Neutrophil (primary cell): ENCODE results near the gene ELMO1.
A peak's percentile ranks its signal among the peaks of the same experiment; 100 is the strongest.

Experiments used
- H3K27ac ChIP-seq: fragments of 200-600 bp; sonication (generic); 2 replicates; pipeline ENCODE4 v1.5.1; 2016; ENCODE audit warnings: mild to moderate bottlenecking, moderate library complexity
- H3K27me3 ChIP-seq: fragments of 200-600 bp; sonication (generic); 2 replicates; pipeline ENCODE4 v1.6.0; 2016; ENCODE audit warnings: mild to moderate bottlenecking
- H3K36me3 ChIP-seq: fragments of 200-600 bp; sonication (generic); 2 replicates; pipeline ENCODE4 v1.5.1; 2017
- H3K4me1 ChIP-seq, 2 experiments: fragments of 200-600 bp in 1 of 2; sonication (generic) in 1 of 2; 1 replicate in 1 of 2; 2 replicates in 1 of 2; pipeline versions ENCODE4 v1.5.1 to v1.6.1; 2013 to 2016; ENCODE audit warnings: low read depth in 1 of 2, low read length in 1 of 2, mild to moderate bottlenecking in 1 of 2, moderate library complexity in 1 of 2; ENCODE audit not compliant: control insufficient read depth in 1 of 2, insufficient read depth in 1 of 2
- H3K4me3 ChIP-seq, 2 experiments: fragments of 200-600 bp in 1 of 2; sonication (generic) in 1 of 2; 1 replicate in 1 of 2; 2 replicates in 1 of 2; pipeline ENCODE4 v1.5.1; 2013 to 2016; ENCODE audit warnings: low read depth in 1 of 2, low read length in 1 of 2, mild to moderate bottlenecking in 1 of 2, moderate library complexity in 1 of 2
- H3K9me3 ChIP-seq: fragments of 200-600 bp; sonication (generic); 2 replicates; pipeline ENCODE4 v1.5.1; 2016
- TF ChIP-seq, protein P1 (sequence below): fragments of 200-600 bp; sonication (generic); IDR thresholded peaks from 2 replicates; pipeline ENCODE4 v1.5.1; 2016; ENCODE audit warnings: antibody characterized with exemption

The ELMO1 gene

DNA sequence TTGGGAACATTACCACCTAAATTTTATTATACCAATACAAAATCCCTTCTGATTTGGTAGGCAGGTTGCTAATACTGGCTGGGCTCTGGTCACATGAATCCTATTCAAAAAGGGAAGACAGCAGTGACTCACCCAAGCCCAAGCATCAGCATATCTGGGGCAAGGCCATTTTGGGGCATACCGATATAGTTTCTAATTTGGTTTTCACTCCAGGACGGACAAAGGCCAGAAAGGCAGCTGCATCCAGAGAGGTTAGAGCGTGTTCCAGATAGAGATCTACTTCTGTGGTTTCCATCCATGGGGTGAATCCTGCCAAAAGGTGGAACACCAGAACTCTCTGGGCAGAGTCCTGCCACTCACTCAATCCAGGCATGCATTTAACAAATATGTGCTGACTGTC, 335.8 kb downstream of the ELMO1 start:
- Histone ChIP-seq H3K4me3 (no peak overlapping the region), H3K4me1 (peaks cover 9 to 17% of the 10 kb centered on the region in 2 experiments), H3K27me3 (no peaks in the 10 kb centered on the region), H3K9me3 (no peaks in the 10 kb centered on the region), H3K27ac (no peak overlapping the region), H3K36me3 (no peaks in the 10 kb centered on the region)
- TF ChIP-seq, protein P1, sequence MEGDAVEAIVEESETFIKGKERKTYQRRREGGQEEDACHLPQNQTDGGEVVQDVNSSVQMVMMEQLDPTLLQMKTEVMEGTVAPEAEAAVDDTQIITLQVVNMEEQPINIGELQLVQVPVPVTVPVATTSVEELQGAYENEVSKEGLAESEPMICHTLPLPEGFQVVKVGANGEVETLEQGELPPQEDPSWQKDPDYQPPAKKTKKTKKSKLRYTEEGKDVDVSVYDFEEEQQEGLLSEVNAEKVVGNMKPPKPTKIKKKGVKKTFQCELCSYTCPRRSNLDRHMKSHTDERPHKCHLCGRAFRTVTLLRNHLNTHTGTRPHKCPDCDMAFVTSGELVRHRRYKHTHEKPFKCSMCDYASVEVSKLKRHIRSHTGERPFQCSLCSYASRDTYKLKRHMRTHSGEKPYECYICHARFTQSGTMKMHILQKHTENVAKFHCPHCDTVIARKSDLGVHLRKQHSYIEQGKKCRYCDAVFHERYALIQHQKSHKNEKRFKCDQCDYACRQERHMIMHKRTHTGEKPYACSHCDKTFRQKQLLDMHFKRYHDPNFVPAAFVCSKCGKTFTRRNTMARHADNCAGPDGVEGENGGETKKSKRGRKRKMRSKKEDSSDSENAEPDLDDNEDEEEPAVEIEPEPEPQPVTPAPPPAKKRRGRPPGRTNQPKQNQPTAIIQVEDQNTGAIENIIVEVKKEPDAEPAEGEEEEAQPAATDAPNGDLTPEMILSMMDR = no peak

DNA sequence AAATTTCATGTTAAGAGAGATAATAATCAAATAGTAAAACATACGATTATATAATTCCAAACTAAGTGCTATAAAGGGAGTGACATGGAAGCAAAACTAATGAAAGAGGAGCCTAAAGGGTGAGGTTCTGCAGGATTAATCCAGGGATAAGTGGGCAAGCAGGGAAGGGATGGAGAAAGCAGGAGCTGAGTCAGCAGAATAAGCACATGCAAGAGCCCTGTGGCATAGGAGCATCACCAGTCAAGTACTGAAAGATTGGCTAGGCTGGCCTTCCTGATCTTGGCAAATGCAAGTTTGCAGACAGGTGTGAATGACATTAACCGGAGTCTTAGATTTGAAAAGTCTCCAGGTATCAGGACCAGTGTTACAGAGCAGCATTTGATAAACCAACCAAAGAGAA, 336.4 kb downstream of the ELMO1 start:
- Histone ChIP-seq H3K27ac (peak overlapping the region; percentile 3), H3K4me3 (no peak overlapping the region), H3K36me3 (no peaks in the 10 kb centered on the region), H3K27me3 (no peaks in the 10 kb centered on the region), H3K9me3 (no peaks in the 10 kb centered on the region), H3K4me1 (peaks cover 9 to 17% of the 10 kb centered on the region in 2 experiments)
- TF ChIP-seq, protein P1 = no peak

DNA sequence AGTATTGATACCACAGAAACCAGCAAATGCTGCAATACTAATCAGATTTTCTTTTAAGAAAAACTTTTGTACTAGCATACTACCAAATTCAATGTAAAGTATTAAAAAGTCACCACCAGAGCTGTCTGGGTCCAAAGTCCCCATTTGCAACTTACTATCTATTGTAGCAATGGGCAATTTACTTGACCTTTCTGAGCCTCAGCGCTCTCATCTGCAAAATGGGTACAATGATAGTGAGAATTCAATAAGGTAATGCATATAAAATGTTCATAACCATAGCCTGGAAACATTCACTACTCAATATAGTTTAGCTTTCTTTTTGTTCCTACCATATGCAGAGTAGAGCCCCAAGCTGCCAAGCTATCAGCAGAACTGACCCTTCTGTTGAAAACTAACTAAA, 337.2 kb downstream of the ELMO1 start:
- Histone ChIP-seq H3K27ac (peak overlapping the region; percentile 3), H3K4me1 (peaks cover 9 to 17% of the 10 kb centered on the region in 2 experiments), H3K9me3 (no peaks in the 10 kb centered on the region), H3K27me3 (no peaks in the 10 kb centered on the region), H3K36me3 (no peaks in the 10 kb centered on the region), H3K4me3 (no peak overlapping the region)
- TF ChIP-seq, protein P1 = no peak

DNA sequence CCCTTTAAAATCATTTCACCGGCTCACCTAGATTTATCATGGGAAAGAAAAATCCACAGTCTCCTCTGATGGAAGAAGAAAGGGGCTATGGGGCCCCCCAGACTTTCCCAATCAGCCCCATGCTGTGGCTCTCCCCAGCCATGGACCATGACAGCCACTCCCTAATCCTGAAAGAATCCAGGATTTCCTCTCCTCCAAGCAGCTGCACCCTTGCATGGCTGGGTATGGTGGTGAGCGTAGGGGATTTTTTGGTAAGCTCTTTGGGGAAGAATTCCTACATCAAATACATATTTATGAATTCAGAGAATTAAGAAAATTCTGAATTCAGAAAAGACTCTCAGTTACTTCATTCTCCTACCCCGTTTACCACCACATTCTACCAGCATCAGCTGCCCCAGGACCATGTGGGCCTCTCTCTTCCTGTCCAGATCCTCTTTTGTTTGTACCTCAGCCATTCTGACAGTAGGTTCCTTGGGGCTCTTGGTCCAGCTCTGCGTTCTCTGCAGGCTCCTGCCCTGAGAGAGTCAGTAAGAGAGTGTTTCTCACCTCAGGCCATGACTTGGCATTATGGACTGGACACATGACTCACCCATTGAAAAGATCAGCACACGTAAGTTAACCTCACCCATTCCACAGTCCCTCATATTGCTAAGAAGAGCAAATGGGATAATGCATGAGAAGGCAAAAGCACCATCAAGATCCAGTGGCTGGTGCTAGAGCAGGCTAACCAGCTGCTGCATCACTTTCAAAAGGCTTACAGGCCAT, 337.8 kb downstream of the ELMO1 start:
- H3K27me3 ChIP-seq = no peaks in the 10 kb centered on the region
- no peak overlapping the region for H3K4me3 ChIP-seq
- H3K4me1 ChIP-seq = peaks cover 9 to 17% of the 10 kb centered on the region in 2 experiments
- no peaks in the 10 kb centered on the region for H3K36me3 ChIP-seq
- H3K27ac ChIP-seq = no peak overlapping the region
- no peaks in the 10 kb centered on the region for H3K9me3 ChIP-seq
- TF ChIP-seq, protein P1 = no peak

DNA sequence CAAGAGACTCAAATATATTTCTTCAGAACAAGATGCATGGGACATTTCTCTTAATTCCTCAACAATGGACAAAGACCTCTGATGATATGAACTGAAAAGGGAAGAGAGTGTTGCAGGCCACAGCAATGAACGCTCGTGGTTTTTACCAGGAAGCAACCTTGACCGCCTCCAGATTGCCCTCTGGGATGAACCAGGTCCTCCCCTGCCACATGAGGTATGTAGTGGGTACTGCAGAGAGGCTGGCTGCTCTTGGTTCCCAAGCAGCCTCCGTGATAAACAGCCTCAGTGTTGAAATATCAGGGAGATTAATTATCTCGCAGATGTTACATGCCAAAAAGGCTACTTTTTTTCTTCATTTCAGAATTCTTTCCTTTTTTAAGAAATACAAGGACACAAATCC, 338.8 kb downstream of the ELMO1 start:
- Histone ChIP-seq H3K36me3 (no peaks in the 10 kb centered on the region), H3K27ac (peak overlapping the region; percentile 13), H3K9me3 (no peaks in the 10 kb centered on the region), H3K4me3 (no peak overlapping the region), H3K4me1 (peaks cover 9 to 17% of the 10 kb centered on the region in 2 experiments), H3K27me3 (no peaks in the 10 kb centered on the region)
- TF ChIP-seq, protein P1 = no peak
